NB4 (cell line): ENCODE data around the gene ITIH4.

Experiments used
- DNase-seq: peaks from one replicate; pipeline ENCODE4 v3.0.0; 2010; ENCODE audit warnings: low read depth
- H3K4me3 ChIP-seq: one replicate; pipeline ENCODE4 v1.5.1; 2011; ENCODE audit warnings: mild to moderate bottlenecking, low read depth, low read length, moderate library complexity
- MAX ChIP-seq: IDR thresholded peaks from 2 replicates; pipeline ENCODE4 v1.6.1; 2011; ENCODE audit warnings: low read depth, low read length
- MYC ChIP-seq: IDR thresholded peaks from 2 replicates; pipeline ENCODE4 v1.6.1; 2011; ENCODE audit warnings: low read depth, low read length
- POLR2A ChIP-seq: IDR thresholded peaks from 2 replicates; pipeline ENCODE4 v1.6.1; 2011; ENCODE audit warnings: mild to moderate bottlenecking; ENCODE audit not compliant: insufficient read length; ENCODE audit errors: extremely low read depth
- TF ChIP-seq, protein P1 (sequence below): IDR thresholded peaks from one replicate; pipeline ENCODE4 v1.5.1; 2012; ENCODE audit warnings: low read depth, low read length

ITIH4 gene

DNA sequence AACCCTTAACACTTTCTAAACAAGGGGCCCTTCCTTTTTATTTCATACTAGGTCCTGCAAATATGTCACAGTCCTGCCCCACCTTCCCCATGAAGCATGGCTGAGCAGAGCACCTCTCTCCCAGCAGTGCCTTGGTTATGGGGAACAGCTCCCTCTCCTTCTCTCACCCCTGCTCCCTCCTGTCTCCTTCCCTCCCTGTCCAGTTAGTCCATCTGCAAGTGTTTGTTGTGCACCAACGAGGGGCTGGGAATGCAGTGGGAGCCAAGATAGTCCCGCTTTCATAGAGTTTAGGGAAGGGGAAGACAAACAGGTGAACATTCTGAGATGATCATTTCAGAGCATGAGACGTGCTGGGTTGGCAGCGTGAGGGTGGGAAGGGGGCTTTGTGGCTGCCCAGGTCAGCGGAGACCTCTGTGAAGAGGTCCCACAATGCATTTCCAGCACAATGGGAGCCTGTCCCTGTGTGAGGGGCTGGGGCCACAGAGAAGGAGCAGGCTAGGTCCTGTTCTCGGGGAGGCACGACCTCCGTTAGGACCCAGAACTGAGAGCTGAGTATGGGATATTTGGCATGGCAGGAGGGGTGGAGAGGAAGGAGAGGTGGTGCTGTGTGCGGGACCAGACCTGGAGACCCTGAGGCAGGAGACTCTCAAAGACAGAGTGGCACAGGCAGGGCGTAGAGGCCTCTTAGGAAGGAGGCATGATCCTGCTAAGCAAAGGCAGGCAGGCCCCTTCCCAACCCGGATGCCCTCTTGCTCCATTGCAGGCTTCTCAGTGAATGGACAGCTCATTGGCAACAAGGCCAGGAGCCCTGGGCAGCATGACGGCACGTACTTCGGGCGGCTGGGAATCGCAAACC is 41.4 kb downstream of the ITIH4 start:
- no peak overlapping the region for H3K4me3 ChIP-seq
- DNase-seq: no peak
- TF ChIP-seq, protein P1, sequence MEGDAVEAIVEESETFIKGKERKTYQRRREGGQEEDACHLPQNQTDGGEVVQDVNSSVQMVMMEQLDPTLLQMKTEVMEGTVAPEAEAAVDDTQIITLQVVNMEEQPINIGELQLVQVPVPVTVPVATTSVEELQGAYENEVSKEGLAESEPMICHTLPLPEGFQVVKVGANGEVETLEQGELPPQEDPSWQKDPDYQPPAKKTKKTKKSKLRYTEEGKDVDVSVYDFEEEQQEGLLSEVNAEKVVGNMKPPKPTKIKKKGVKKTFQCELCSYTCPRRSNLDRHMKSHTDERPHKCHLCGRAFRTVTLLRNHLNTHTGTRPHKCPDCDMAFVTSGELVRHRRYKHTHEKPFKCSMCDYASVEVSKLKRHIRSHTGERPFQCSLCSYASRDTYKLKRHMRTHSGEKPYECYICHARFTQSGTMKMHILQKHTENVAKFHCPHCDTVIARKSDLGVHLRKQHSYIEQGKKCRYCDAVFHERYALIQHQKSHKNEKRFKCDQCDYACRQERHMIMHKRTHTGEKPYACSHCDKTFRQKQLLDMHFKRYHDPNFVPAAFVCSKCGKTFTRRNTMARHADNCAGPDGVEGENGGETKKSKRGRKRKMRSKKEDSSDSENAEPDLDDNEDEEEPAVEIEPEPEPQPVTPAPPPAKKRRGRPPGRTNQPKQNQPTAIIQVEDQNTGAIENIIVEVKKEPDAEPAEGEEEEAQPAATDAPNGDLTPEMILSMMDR: no peak
- TF ChIP-seq MYC: no peak
- no peak for TF ChIP-seq MAX

- DNase-seq: no peak
- H3K4me3 ChIP-seq: no peak overlapping the region
- TF ChIP-seq POLR2A: no peak
These were observed 42.5 kb downstream of the ITIH4 start for GRCh38 chr3:52787672-52788625.

- TF ChIP-seq, protein P1: no peak
- no peak for TF ChIP-seq POLR2A
- no peak for TF ChIP-seq MAX
- no peak for TF ChIP-seq MYC
- no peak for DNase-seq
- H3K4me3 ChIP-seq: no peak overlapping the region
These were observed 43.2 kb downstream of the ITIH4 start for GRCh38 chr3:52787246-52787645.

GRCh38 chr3:52786330-52787215 is 43.9 kb downstream of the ITIH4 start:
- TF ChIP-seq, protein P1: no peak
- TF ChIP-seq POLR2A (no peak), MYC (no peak), MAX (no peak)
- DNase-seq: no peak
- H3K4me3 ChIP-seq: no peak overlapping the region

- H3K4me3 ChIP-seq: no peak overlapping the region
- DNase-seq: no peak
- TF ChIP-seq MYC (no peak), POLR2A (no peak), MAX (no peak)
- TF ChIP-seq, protein P1: no peak
These were observed 45.4 kb downstream of the ITIH4 start for GRCh38 chr3:52784931-52785590.
